Vagina (tissue), 2 donors: ENCODE data around the gene ARL10.

Experiments used
- CTCF ChIP-seq, 3 experiments: fragments of 450-650 bp in 2 of 3; fragments of 200-600 bp in 1 of 3; sonication (generic) in 1 of 3; IDR thresholded peaks; one replicate each; pipeline ENCODE4 v1.5.1; 2017 to 2019; ENCODE audit warnings: antibody characterized with exemption in 3 of 3, mild to moderate bottlenecking in 2 of 3, moderate library complexity in 2 of 3
- POLR2A ChIP-seq, 2 donors: fragments of 450-650 bp; IDR thresholded peaks; one replicate each; pipeline ENCODE4 v1.6.1; 2017; ENCODE audit warnings: antibody characterized with exemption in 2 of 2, mild to moderate bottlenecking in 2 of 2, moderate library complexity in 2 of 2

- TF ChIP-seq CTCF (IDR thresholded peaks at IDR 0.05): no peak
- TF ChIP-seq POLR2A (IDR thresholded peaks at IDR 0.05): peak in 1 of 2 donors; percentile 72
These were observed 3.7 kb upstream of the ARL10 start, which contains the start of gene KIAA1191 for GRCh38 chr5:176361437-176362232.
